Colonic mucosa (tissue), 4 donors: ENCODE results near the gene PHF10. TPM values are rescaled to one million over a fixed set of nuclear protein-coding genes. Genes with fewer than 3 reads are reported as not detected.

Experiments used
- DNase-seq: peaks from one replicate; pipeline ENCODE4 v3.0.0-alpha.2; 2020
- H3K27ac ChIP-seq: fragments of 200-600 bp; one replicate; pipeline ENCODE4 v1.8.0; 2021
- H3K27me3 ChIP-seq: fragments of 200-600 bp; one replicate; pipeline ENCODE4 v1.8.0; 2021
- H3K36me3 ChIP-seq: fragments of 200-600 bp; one replicate; pipeline ENCODE4 v1.8.0; 2021
- H3K4me1 ChIP-seq: fragments of 200-600 bp; one replicate; pipeline ENCODE4 v1.8.0; 2021; ENCODE audit warnings: mild to moderate bottlenecking
- H3K4me3 ChIP-seq: fragments of 200-600 bp; one replicate; pipeline ENCODE4 v1.8.0; 2021
- H3K9ac ChIP-seq, 2 donors: one replicate each; pipeline ENCODE4 v1.7.0; 2013; ENCODE audit warnings: control low read depth in 2 of 2, low read depth in 2 of 2, low read length in 2 of 2
- H3K9me3 ChIP-seq: fragments of 200-600 bp; one replicate; pipeline ENCODE4 v1.8.0; 2021
- CTCF ChIP-seq: fragments of 200-600 bp; IDR thresholded peaks from one replicate; pipeline ENCODE4 v1.8.0; 2022; ENCODE audit warnings: antibody characterized with exemption, mild to moderate bottlenecking
- intact Hi-C: fragments of 100-400 bp; cut with DNase I; formaldehyde crosslinking; loops from one replicate; pipeline ENCODE4 v1.14.1; 2022
- total RNA-seq, 2 donors: library from RNA; stranded (reverse); fragmentation: NEBNext Ultra II Directional in 1 of 2; extraction: Animal tissue kit (Norgen Biotek cat#: 25700) in 1 of 2; gene quantifications; one replicate each; pipeline ENCODE4 v1.2.1, GENCODE V29; 2021
- donor health status: healthy.
- donor health status: DM: no; HTN: no; CAD: no.
- donor health status: DM: no; HTN: no; CAD: no.

The PHF10 gene
- total RNA-seq, 2 donors from 2014 or later, result 37.5 to 39.6 TPM

GRCh38 chr6:169720207-169720855 lies 4.0 kb downstream of the PHF10 start:
- Histone ChIP-seq H3K27me3 (no peaks in the 10 kb centered on the region), H3K27ac (no peak overlapping the region), H3K9me3 (no peaks in the 10 kb centered on the region), H3K9ac (no peak overlapping the region), H3K4me3 (no peak overlapping the region), H3K4me1 (no peaks in the 10 kb centered on the region), H3K36me3 (no peaks in the 10 kb centered on the region)
- DNase-seq, result no peak
- intact Hi-C loops, result no loop called here
- TF ChIP-seq CTCF, result no peak

- no peaks in the 10 kb centered on the region for H3K4me1 ChIP-seq
- H3K4me3 ChIP-seq, result no peak overlapping the region
- intact Hi-C loops, result no loop called here
- H3K27ac ChIP-seq, result no peak overlapping the region
- no peak for TF ChIP-seq CTCF
- H3K36me3 ChIP-seq, result no peaks in the 10 kb centered on the region
- H3K9ac ChIP-seq, result no peak overlapping the region
- H3K27me3 ChIP-seq, result no peaks in the 10 kb centered on the region
- DNase-seq, result no peak
- H3K9me3 ChIP-seq, result no peaks in the 10 kb centered on the region
These were observed 5.2 kb downstream of the PHF10 start for GRCh38 chr6:169719117-169719516.

- no peak for DNase-seq
- Histone ChIP-seq H3K27ac (no peak overlapping the region), H3K36me3 (no peaks in the 10 kb centered on the region), H3K4me3 (no peak overlapping the region), H3K9me3 (no peaks in the 10 kb centered on the region), H3K27me3 (no peaks in the 10 kb centered on the region), H3K9ac (no peak overlapping the region), H3K4me1 (no peaks in the 10 kb centered on the region)
- no peak for TF ChIP-seq CTCF
- intact Hi-C loops, result no loop called here
These were observed 9.7 kb downstream of the PHF10 start for GRCh38 chr6:169714595-169714994.

GRCh38 chr6:169714178-169714577 lies 10.1 kb downstream of the PHF10 start:
- Histone ChIP-seq H3K27ac (no peak overlapping the region), H3K4me1 (no peaks in the 10 kb centered on the region), H3K9me3 (no peaks in the 10 kb centered on the region), H3K27me3 (no peaks in the 10 kb centered on the region), H3K9ac (no peak overlapping the region), H3K36me3 (no peaks in the 10 kb centered on the region), H3K4me3 (no peak overlapping the region)
- no peak for DNase-seq
- TF ChIP-seq CTCF, result no peak
- intact Hi-C loops, result no loop called here

- Histone ChIP-seq H3K27me3 (no peaks in the 10 kb centered on the region), H3K27ac (no peak overlapping the region), H3K9me3 (no peaks in the 10 kb centered on the region), H3K4me3 (no peak overlapping the region), H3K36me3 (no peaks in the 10 kb centered on the region), H3K4me1 (no peaks in the 10 kb centered on the region), H3K9ac (no peak overlapping the region)
- intact Hi-C loops, result no loop called here
- TF ChIP-seq CTCF, result no peak
- no peak for DNase-seq
These were observed 14.3 kb downstream of the PHF10 start for GRCh38 chr6:169710009-169710408.
